Measurements from ENCODE around the gene KREMEN1. TPM values are rescaled to one million over a fixed set of nuclear protein-coding genes. Genes with fewer than 3 reads are reported as not detected.

KREMEN1 gene
- total and polyA plus RNA-seq, 9 of the 15 experiments (the other 6 are each of a cell fraction or from before 2014, with no cell fraction given), result 0.69 to 11.5 (median 4.3) TPM

DNA sequence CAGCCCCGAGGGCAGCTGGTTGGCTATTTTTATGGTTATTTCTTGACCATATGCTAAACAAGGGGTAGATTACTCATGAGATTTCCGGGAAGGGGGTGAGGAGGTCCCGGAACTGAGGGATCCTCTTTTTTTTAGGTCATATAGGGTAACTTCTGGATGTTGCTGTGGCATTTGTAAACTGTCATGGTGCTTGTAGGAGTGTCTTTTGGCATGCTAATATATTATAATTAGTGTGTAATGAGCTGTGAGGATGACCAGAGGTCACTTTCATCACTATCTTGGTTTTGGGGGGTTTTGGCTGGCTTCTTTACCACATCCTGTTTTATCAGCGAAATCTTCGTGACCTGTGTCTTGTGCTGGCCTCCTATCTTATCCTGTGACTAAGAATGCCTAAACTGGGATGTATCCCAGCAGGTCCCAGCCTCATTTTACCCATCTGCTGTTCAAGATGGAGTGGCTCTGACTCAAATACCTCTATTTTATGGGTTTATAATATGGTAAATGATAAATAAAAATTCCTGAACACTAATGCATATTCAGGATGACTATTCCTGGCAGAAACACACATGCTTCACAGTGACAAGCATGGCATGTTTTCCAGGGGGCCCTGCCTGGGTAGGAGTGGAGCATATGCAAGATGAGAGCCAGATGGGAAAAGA lies 11.2 kb downstream of the KREMEN1 start (continued):
- no peak for TF ChIP-seq MCM3 (IDR thresholded peaks at IDR 0.05)
- TF ChIP-seq ZNF140 (CRISPR knock-in tag; IDR thresholded peaks at IDR 0.05), result no peak
- peak; percentile 80; the same call in 1 of the 2 replicates for TF ChIP-seq BCL6 (CRISPR knock-in tag; IDR thresholded peaks at IDR 0.05)
- no peak for TF ChIP-seq SIN3A (IDR thresholded peaks at IDR 0.05; ENCODE audit: borderline replicate concordance in 2 of 2, control insufficient read depth in 1 of 2, low read depth in 2 of 2, low read length in 2 of 2)
- TF ChIP-seq TBL1XR1 (IDR thresholded peaks at IDR 0.05; ENCODE audit: low read length in 2 of 2), result peak in 1 of 2 experiments; percentile 52; a peak in 1 of 4 replicates
- TF ChIP-seq FOXJ3 (CRISPR knock-in tag; IDR thresholded peaks at IDR 0.05), result no peak
- TF ChIP-seq RBM34 (IDR thresholded peaks at IDR 0.05; ENCODE audit: borderline replicate concordance, insufficient read depth, low read length), result no peak
- TF ChIP-seq HMG20B (CRISPR knock-in tag; IDR thresholded peaks at IDR 0.05), result no peak
- no peak for TF ChIP-seq MAFF (IDR thresholded peaks at IDR 0.05; ENCODE audit: low read length)
- TF ChIP-seq NCOA4 (IDR thresholded peaks at IDR 0.05; ENCODE audit: partially characterized antibody), result no peak
- TF ChIP-seq ZNF507 (tag; conservative IDR thresholded peaks at IDR 0.05), result no peak
- TF ChIP-seq ZNF239 (CRISPR knock-in tag; IDR thresholded peaks at IDR 0.05), result peak; percentile 54; the same call in 1 of the 2 replicates
- TF ChIP-seq KDM1A (IDR thresholded peaks at IDR 0.05), result no peak
- TF ChIP-seq ZNF143 (CRISPR knock-in tag; IDR thresholded peaks at IDR 0.05), result no peak
- 0 out of 2 replicates have a peak, but pooled peaks have one; percentile 24 for TF ChIP-seq JUN (IDR thresholded peaks at IDR 0.05; ENCODE audit: borderline replicate concordance, low read depth, low read length)
- TF ChIP-seq JUN (CRISPR knock-in tag; IDR thresholded peaks at IDR 0.05; ENCODE audit: borderline replicate concordance), result no peak
- TF ChIP-seq ZNF766 (CRISPR knock-in tag; conservative IDR thresholded peaks at IDR 0.05), result no peak
- no peak for TF ChIP-seq HIVEP1 (CRISPR knock-in tag; IDR thresholded peaks at IDR 0.05)
- no peak for TF ChIP-seq SREBF1 (IDR thresholded peaks at IDR 0.05; ENCODE audit: borderline replicate concordance, low read depth, low read length)
- TF ChIP-seq ELF2 (CRISPR knock-in tag; IDR thresholded peaks at IDR 0.05), result 0 out of 2 replicates have a peak, but pooled peaks have one; percentile 60
- TF ChIP-seq DACH1 (IDR thresholded peaks at IDR 0.05; ENCODE audit: partially characterized antibody), result no peak
- no peak for TF ChIP-seq EHMT2 (IDR thresholded peaks at IDR 0.05)
- TF ChIP-seq ZNF76 (CRISPR knock-in tag; IDR thresholded peaks at IDR 0.05; ENCODE audit: borderline replicate concordance), result peak; percentile 52; the same call in 1 of the 2 replicates
- TF ChIP-seq GTF2E2 (tag; IDR thresholded peaks at IDR 0.05), result no peak
- TF ChIP-seq SPI1 (IDR thresholded peaks at IDR 0.05; ENCODE audit: borderline replicate concordance, low read depth, low read length), result no peak
- TF ChIP-seq HCFC1 (IDR thresholded peaks at IDR 0.05; ENCODE audit: low read depth, low read length), result no peak
